ENCODE measurements around the gene EIF4EBP2.

DNA sequence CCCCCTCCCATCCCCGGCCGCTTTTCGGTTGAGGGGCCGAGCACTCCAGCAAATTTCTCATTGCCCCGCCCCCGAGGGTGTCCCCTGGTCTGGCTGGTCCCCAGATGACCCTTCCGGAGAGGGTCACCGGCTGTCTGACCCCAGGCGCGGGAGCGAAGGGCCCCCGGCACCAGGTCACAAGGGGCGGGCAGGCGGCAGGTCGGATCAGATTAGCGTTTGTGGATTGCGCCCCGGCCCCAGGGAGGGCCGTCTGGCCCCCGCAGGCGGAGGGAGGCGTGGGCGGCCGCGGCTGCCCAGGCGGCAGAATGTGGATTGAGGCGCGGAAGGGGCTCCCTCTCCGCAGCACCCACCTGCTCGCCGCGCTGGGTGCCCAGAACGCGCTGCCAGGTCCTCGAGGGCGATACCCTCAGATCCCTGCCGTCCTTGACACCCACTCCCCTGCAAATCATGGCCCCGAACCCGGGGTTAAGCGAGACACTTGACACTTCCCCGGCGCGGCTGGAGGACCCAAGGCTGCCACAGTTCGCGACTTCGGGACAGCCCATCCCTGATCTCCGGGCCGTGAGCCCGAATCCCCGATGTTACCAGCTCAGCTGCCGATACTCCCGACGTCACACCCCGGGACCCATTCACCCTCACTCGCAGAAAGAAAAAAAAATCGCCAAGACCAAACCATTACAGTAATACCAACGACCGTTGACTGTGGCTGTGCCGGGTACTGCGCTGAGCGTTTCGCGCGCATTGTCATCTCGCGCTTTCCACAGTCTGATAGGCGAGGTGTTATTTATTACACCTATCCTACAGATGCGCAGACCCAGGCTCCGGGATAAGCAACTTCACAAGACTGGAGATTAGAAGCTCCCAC is 36.6 kb downstream of the EIF4EBP2 start:
- TF ChIP-seq CTCF (IDR thresholded peaks at IDR 0.05) (no peak), POLR2AphosphoS5 (IDR thresholded peaks at IDR 0.05) (no peak)
